Mesenchymal stem cell (in vitro differentiated cells and primary cell): ENCODE results near the gene AREL1.

Experiments
- DNase-seq: peaks from one replicate; pipeline ENCODE4 v3.0.0-alpha.2; 2013
- H2AFZ ChIP-seq: one replicate; pipeline ENCODE4 v1.6.1; 2013; ENCODE audit warnings: low read depth, mild to moderate bottlenecking, control low read depth, inconsistent platforms, low read length, moderate library complexity
- H2AK5ac ChIP-seq: 2 replicates; pipeline ENCODE4 v1.6.1; 2013; ENCODE audit warnings: low read length, moderate library complexity, mild to moderate bottlenecking, inconsistent platforms; ENCODE audit not compliant: severe bottlenecking
- H2BK120ac ChIP-seq: one replicate; pipeline ENCODE4 v1.6.1; 2013; ENCODE audit warnings: low read depth, mild to moderate bottlenecking, inconsistent platforms, low read length, moderate library complexity
- H2BK12ac ChIP-seq, 2 experiments: one replicate each; pipeline ENCODE4 v1.6.1; 2013; ENCODE audit warnings: inconsistent platforms in 2 of 2, low read length in 2 of 2, mild to moderate bottlenecking in 2 of 2, moderate library complexity in 2 of 2, control low read depth in 1 of 2
- H2BK15ac ChIP-seq: one replicate; pipeline ENCODE4 v1.6.1; 2013; ENCODE audit warnings: mild to moderate bottlenecking, low read depth, inconsistent platforms; ENCODE audit not compliant: poor library complexity, severe bottlenecking
- H2BK5ac ChIP-seq: 2 replicates; pipeline ENCODE4 v1.6.1; 2013; ENCODE audit warnings: low read depth, mild to moderate bottlenecking, low read length, control low read depth, inconsistent platforms; ENCODE audit not compliant: poor library complexity, severe bottlenecking
- H3K14ac ChIP-seq, 2 experiments: one replicate each; pipeline ENCODE4 v1.6.1; 2013; ENCODE audit warnings: inconsistent platforms in 2 of 2, low read length in 2 of 2, control low read depth in 1 of 2, mild to moderate bottlenecking in 1 of 2, moderate library complexity in 1 of 2
- H3K18ac ChIP-seq, 2 experiments: one replicate each; pipeline ENCODE4 v1.6.1; 2013; ENCODE audit warnings: inconsistent platforms in 2 of 2, low read length in 2 of 2, control low read depth in 1 of 2, low read depth in 1 of 2, mild to moderate bottlenecking in 1 of 2
- H3K23ac ChIP-seq, 2 experiments: one replicate each; pipeline ENCODE4 v1.6.1; 2013; ENCODE audit warnings: inconsistent platforms in 2 of 2, low read length in 2 of 2, mild to moderate bottlenecking in 2 of 2, moderate library complexity in 2 of 2, control low read depth in 1 of 2
- H3K27ac ChIP-seq: 2 replicates; pipeline ENCODE4 v1.5.1; 2013; ENCODE audit warnings: mild to moderate bottlenecking, moderate library complexity, low read length, control low read depth, inconsistent platforms; ENCODE audit not compliant: poor library complexity, severe bottlenecking
- H3K27me3 ChIP-seq, 2 experiments: 2 replicates each; pipeline versions ENCODE4 v1.6.1 to v1.7.0; 2013; ENCODE audit warnings: low read length in 2 of 2, mild to moderate bottlenecking in 2 of 2, moderate library complexity in 2 of 2, control low read depth in 1 of 2, inconsistent platforms in 1 of 2; ENCODE audit not compliant: control insufficient read depth in 1 of 2, insufficient read depth in 1 of 2
- H3K36me3 ChIP-seq, 2 experiments: 2 replicates each; pipeline versions ENCODE4 v1.6.1 to v1.7.0; 2013; ENCODE audit warnings: low read length in 2 of 2, control low read depth in 1 of 2, inconsistent platforms in 1 of 2, low read depth in 1 of 2, mild to moderate bottlenecking in 1 of 2; ENCODE audit not compliant: insufficient read depth in 2 of 2, control insufficient read depth in 1 of 2
- H3K4ac ChIP-seq, 2 experiments: one replicate each; pipeline ENCODE4 v1.6.1; 2013; ENCODE audit warnings: inconsistent platforms in 2 of 2, low read length in 2 of 2, mild to moderate bottlenecking in 2 of 2, moderate library complexity in 2 of 2, control low read depth in 1 of 2, low read depth in 1 of 2
- H3K4me1 ChIP-seq: 2 replicates; pipeline ENCODE4 v1.6.1; 2013; ENCODE audit warnings: low read depth, low read length, control low read depth; ENCODE audit not compliant: control insufficient read depth, insufficient read depth
- H3K4me2 ChIP-seq: 2 replicates; pipeline ENCODE4 v1.6.1; 2013; ENCODE audit warnings: low read length, mild to moderate bottlenecking, inconsistent platforms; ENCODE audit not compliant: poor library complexity, severe bottlenecking
- H3K4me3 ChIP-seq, 2 experiments: 2 replicates each; pipeline versions ENCODE4 v1.5.1 to v1.7.0; 2013; ENCODE audit warnings: low read length in 2 of 2, mild to moderate bottlenecking in 2 of 2, control low read depth in 1 of 2, low read depth in 1 of 2; ENCODE audit not compliant: insufficient read depth in 1 of 2
- H3K79me1 ChIP-seq: replicated peaks from 2 replicates; pipeline ENCODE4 v1.6.1; 2013; ENCODE audit warnings: mild to moderate bottlenecking, control low read depth, low read length, inconsistent platforms; ENCODE audit not compliant: poor library complexity, severe bottlenecking
- H3K9ac ChIP-seq: 2 replicates; pipeline ENCODE4 v1.7.0; 2013; ENCODE audit warnings: mild to moderate bottlenecking, low read length, moderate library complexity
- H3K9me3 ChIP-seq: 2 replicates; pipeline ENCODE4 v1.7.0; 2013; ENCODE audit warnings: mild to moderate bottlenecking, low read length; ENCODE audit not compliant: control insufficient read depth
- H4K8ac ChIP-seq: one replicate; pipeline ENCODE4 v1.6.1; 2013; ENCODE audit warnings: inconsistent platforms, mild to moderate bottlenecking, low read length, moderate library complexity
- H4K91ac ChIP-seq: one replicate; pipeline ENCODE4 v1.6.1; 2013; ENCODE audit warnings: mild to moderate bottlenecking, low read length, inconsistent platforms
- WGBS: methylation state at CpG from one replicate; pipeline ENCODE4 v1.1.7; 2013; ENCODE audit warnings: mixed read lengths; 5-methylcytosine and 5-hydroxymethylcytosine counted together

AREL1 gene

DNA sequence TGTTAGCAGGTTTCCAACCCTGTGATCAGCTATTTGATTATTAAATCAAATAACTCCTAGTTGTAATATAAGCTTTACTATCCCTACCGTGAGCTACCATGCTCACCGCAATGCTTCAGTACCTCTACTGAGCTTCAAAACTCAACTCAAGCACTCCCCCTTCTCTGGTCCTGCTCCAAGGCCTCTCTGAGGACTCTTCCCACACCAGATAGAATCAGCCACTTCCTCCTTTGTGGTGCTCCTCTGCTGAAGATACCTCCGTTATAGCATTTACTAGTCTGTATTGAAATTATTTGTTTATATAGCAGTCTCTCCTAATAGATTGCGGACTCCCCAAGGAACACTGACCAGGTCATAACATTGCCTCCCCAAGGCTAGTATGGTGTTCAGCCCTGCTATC lies 17.5 kb downstream of the AREL1 start:
- H3K14ac ChIP-seq, result no peak overlapping the region
- no peak overlapping the region for H4K8ac ChIP-seq
- no peak overlapping the region for H2BK15ac ChIP-seq
- no peak overlapping the region for H3K18ac ChIP-seq
- no peak overlapping the region for H3K4ac ChIP-seq
- H3K4me3 ChIP-seq, result no peak overlapping the region
- no peak overlapping the region for H2AK5ac ChIP-seq
- H3K27me3 ChIP-seq, result no peaks in the 10 kb centered on the region
- no peak overlapping the region for H4K91ac ChIP-seq
- no peak overlapping the region for H3K23ac ChIP-seq
- no peaks in the 10 kb centered on the region for H3K9me3 ChIP-seq
- H2BK120ac ChIP-seq, result no peak overlapping the region
- H3K4me1 ChIP-seq, result no peaks in the 10 kb centered on the region
- no peak overlapping the region for H3K9ac ChIP-seq
- H2AFZ ChIP-seq, result no peak overlapping the region
- peaks cover 3 to 21% of the 10 kb centered on the region in 2 experiments for H3K36me3 ChIP-seq
- H3K79me1 ChIP-seq, result peaks cover 13% of the 10 kb centered on the region
- no peak overlapping the region for H2BK5ac ChIP-seq
- no peak for DNase-seq
- 96% methylated on average over 2 of the region's 4 CpGs for WGBS
- H3K4me2 ChIP-seq, result no peak overlapping the region
- H2BK12ac ChIP-seq, result no peak overlapping the region
- no peak overlapping the region for H3K27ac ChIP-seq

GRCh38 chr14:74693191-74693590 lies 19.7 kb downstream of the AREL1 start:
- no peak overlapping the region for H2AK5ac ChIP-seq
- H3K14ac ChIP-seq, result no peak overlapping the region
- no peak overlapping the region for H2BK120ac ChIP-seq
- no peak overlapping the region for H2BK5ac ChIP-seq
- H3K4me1 ChIP-seq, result no peaks in the 10 kb centered on the region
- H3K18ac ChIP-seq, result no peak overlapping the region
- no peak overlapping the region for H4K91ac ChIP-seq
- H3K23ac ChIP-seq, result no peak overlapping the region
- no peak overlapping the region for H2BK15ac ChIP-seq
- WGBS, result 100% methylated on average over 1 of the region's 3 CpGs
- no peaks in the 10 kb centered on the region for H3K27me3 ChIP-seq
- H3K4me3 ChIP-seq, result no peak overlapping the region
- no peak for DNase-seq
- peaks cover 20% of the 10 kb centered on the region for H3K79me1 ChIP-seq
- peaks cover 11 to 33% of the 10 kb centered on the region in 2 experiments for H3K36me3 ChIP-seq
- H3K9me3 ChIP-seq, result no peaks in the 10 kb centered on the region
- H3K27ac ChIP-seq, result no peak overlapping the region
- no peak overlapping the region for H3K4me2 ChIP-seq
- H3K9ac ChIP-seq, result no peak overlapping the region
- H3K4ac ChIP-seq, result no peak overlapping the region
- H2AFZ ChIP-seq, result no peak overlapping the region
- no peak overlapping the region for H4K8ac ChIP-seq
- no peak overlapping the region for H2BK12ac ChIP-seq

DNA sequence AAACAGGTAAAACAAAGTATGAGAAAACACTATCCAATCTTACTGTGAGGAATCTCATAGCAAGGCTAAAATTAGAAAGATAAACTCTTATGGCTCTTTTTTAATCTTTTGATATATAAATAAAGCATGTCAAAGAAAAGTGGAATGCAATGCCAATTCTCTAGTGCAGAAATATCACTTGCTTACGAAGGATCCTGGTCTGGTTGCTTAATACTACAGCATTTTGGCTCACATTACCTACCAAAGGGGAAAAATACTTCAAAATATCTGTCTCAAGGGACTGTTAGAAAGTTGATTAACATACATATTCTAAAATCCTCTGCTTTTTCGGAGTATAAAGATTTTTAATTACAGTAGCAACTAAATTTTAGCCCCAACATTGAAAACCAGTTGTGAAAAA lies 21.4 kb downstream of the AREL1 start:
- Histone ChIP-seq H2BK5ac (no peak overlapping the region), H3K4me1 (no peaks in the 10 kb centered on the region), H2BK12ac (no peak overlapping the region), H3K27me3 (no peaks in the 10 kb centered on the region), H3K18ac (no peak overlapping the region), H3K23ac (no peak overlapping the region), H3K9me3 (no peaks in the 10 kb centered on the region), H3K14ac (no peak overlapping the region), H3K27ac (no peak overlapping the region), H3K9ac (no peak overlapping the region), H4K91ac (no peak overlapping the region), H3K36me3 (peaks cover 11 to 48% of the 10 kb centered on the region in 2 experiments), H4K8ac (no peak overlapping the region), H3K79me1 (peaks cover 28% of the 10 kb centered on the region), H2AK5ac (no peak overlapping the region), H2BK15ac (no peak overlapping the region), H3K4ac (no peak overlapping the region), H3K4me3 (no peak overlapping the region), H2AFZ (no peak overlapping the region), H3K4me2 (no peak overlapping the region), H2BK120ac (no peak overlapping the region)
- 100% methylated on average over 1 of the region's 2 CpGs for WGBS
- no peak for DNase-seq

- H3K9ac ChIP-seq, result no peak overlapping the region
- DNase-seq, result no peak
- no peak overlapping the region for H2BK5ac ChIP-seq
- H3K27ac ChIP-seq, result no peak overlapping the region
- no peak overlapping the region for H3K4me3 ChIP-seq
- no peak overlapping the region for H3K4ac ChIP-seq
- H3K18ac ChIP-seq, result no peak overlapping the region
- H2BK15ac ChIP-seq, result no peak overlapping the region
- WGBS, result 97% methylated on average over 3 of the region's 3 CpGs
- no peak overlapping the region for H2BK12ac ChIP-seq
- H2BK120ac ChIP-seq, result no peak overlapping the region
- no peak overlapping the region for H3K4me2 ChIP-seq
- H3K79me1 ChIP-seq, result peaks cover 26% of the 10 kb centered on the region
- peaks cover 21 to 89% of the 10 kb centered on the region in 2 experiments for H3K36me3 ChIP-seq
- H4K91ac ChIP-seq, result no peak overlapping the region
- H4K8ac ChIP-seq, result no peak overlapping the region
- no peaks in the 10 kb centered on the region for H3K4me1 ChIP-seq
- H3K23ac ChIP-seq, result no peak overlapping the region
- H2AFZ ChIP-seq, result no peak overlapping the region
- H3K27me3 ChIP-seq, result no peaks in the 10 kb centered on the region
- no peaks in the 10 kb centered on the region for H3K9me3 ChIP-seq
- H2AK5ac ChIP-seq, result no peak overlapping the region
- no peak overlapping the region for H3K14ac ChIP-seq
Measured at GRCh38 chr14:74685921-74686678, 26.8 kb downstream of the AREL1 start.
